Measurements from ENCODE around the gene RBM8A.

RBM8A gene

GRCh38 chr1:145891587-145892485, 35.4 kb downstream of the RBM8A start:
- Histone ChIP-seq H3K4me3 (ENCODE audit: low read depth, low read length) (peak overlapping the region; percentile 40), H3K4me1 (ENCODE audit: control insufficient read depth, insufficient read depth, low read length) (peaks cover 15% of the 10 kb centered on the region), H3K27me3 (ENCODE audit: control insufficient read depth, insufficient read depth, low read length) (no peaks in the 10 kb centered on the region; the same call in 1 of the 2 replicates), H3K36me3 (ENCODE audit: control insufficient read depth, insufficient read depth, low read length) (no peaks in the 10 kb centered on the region), H3K9me3 (ENCODE audit: control insufficient read depth, insufficient read depth, low read depth, low read length) (no peaks in the 10 kb centered on the region), H3K9ac (ENCODE audit: low read length) (peak overlapping the region; percentile 27), H3K27ac (ENCODE audit: low read depth, low read length) (no peak overlapping the region)

GRCh38 chr1:145891143-145891542, 36.1 kb downstream of the RBM8A start:
- H3K27ac ChIP-seq (ENCODE audit: low read depth, low read length), result no peak overlapping the region
- no peaks in the 10 kb centered on the region; the same call in 1 of the 2 replicates for H3K27me3 ChIP-seq (ENCODE audit: control insufficient read depth, insufficient read depth, low read length)
- no peak overlapping the region for H3K9ac ChIP-seq (ENCODE audit: low read length)
- no peak overlapping the region for H3K4me3 ChIP-seq (ENCODE audit: low read depth, low read length)
- H3K9me3 ChIP-seq (ENCODE audit: control insufficient read depth, insufficient read depth, low read depth, low read length), result no peaks in the 10 kb centered on the region
- peaks cover 15% of the 10 kb centered on the region for H3K4me1 ChIP-seq (ENCODE audit: control insufficient read depth, insufficient read depth, low read length)
- no peaks in the 10 kb centered on the region for H3K36me3 ChIP-seq (ENCODE audit: control insufficient read depth, insufficient read depth, low read length)

GRCh38 chr1:145889722-145890121, 37.6 kb downstream of the RBM8A start:
- Histone ChIP-seq H3K27me3 (ENCODE audit: control insufficient read depth, insufficient read depth, low read length) (peaks cover 9% of the 10 kb centered on the region), H3K9ac (ENCODE audit: low read length) (no peak overlapping the region), H3K9me3 (ENCODE audit: control insufficient read depth, insufficient read depth, low read depth, low read length) (no peaks in the 10 kb centered on the region), H3K36me3 (ENCODE audit: control insufficient read depth, insufficient read depth, low read length) (no peaks in the 10 kb centered on the region), H3K4me1 (ENCODE audit: control insufficient read depth, insufficient read depth, low read length) (peaks cover 15% of the 10 kb centered on the region), H3K27ac (ENCODE audit: low read depth, low read length) (no peak overlapping the region), H3K4me3 (ENCODE audit: low read depth, low read length) (no peak overlapping the region)

GRCh38 chr1:145887631-145888030, 39.7 kb downstream of the RBM8A start:
- Histone ChIP-seq H3K27ac (ENCODE audit: low read depth, low read length) (no peak overlapping the region), H3K9me3 (ENCODE audit: control insufficient read depth, insufficient read depth, low read depth, low read length) (no peaks in the 10 kb centered on the region), H3K4me1 (ENCODE audit: control insufficient read depth, insufficient read depth, low read length) (peaks cover 15% of the 10 kb centered on the region), H3K27me3 (ENCODE audit: control insufficient read depth, insufficient read depth, low read length) (peaks cover 27% of the 10 kb centered on the region), H3K36me3 (ENCODE audit: control insufficient read depth, insufficient read depth, low read length) (no peaks in the 10 kb centered on the region), H3K4me3 (ENCODE audit: low read depth, low read length) (no peak overlapping the region), H3K9ac (ENCODE audit: low read length) (no peak overlapping the region)

- Histone ChIP-seq H3K4me1 (ENCODE audit: control insufficient read depth, insufficient read depth, low read length) (peaks cover 10% of the 10 kb centered on the region), H3K27ac (ENCODE audit: low read depth, low read length) (no peak overlapping the region), H3K9me3 (ENCODE audit: control insufficient read depth, insufficient read depth, low read depth, low read length) (no peaks in the 10 kb centered on the region), H3K36me3 (ENCODE audit: control insufficient read depth, insufficient read depth, low read length) (no peaks in the 10 kb centered on the region), H3K9ac (ENCODE audit: low read length) (no peak overlapping the region), H3K4me3 (ENCODE audit: low read depth, low read length) (no peak overlapping the region; the same call in 1 of the 2 replicates), H3K27me3 (ENCODE audit: control insufficient read depth, insufficient read depth, low read length) (peaks cover 29% of the 10 kb centered on the region)
Observed at GRCh38 chr1:145886816-145887215, 40.5 kb downstream of the RBM8A start.

- no peaks in the 10 kb centered on the region for H3K36me3 ChIP-seq (ENCODE audit: control insufficient read depth, insufficient read depth, low read length)
- H3K9me3 ChIP-seq (ENCODE audit: control insufficient read depth, insufficient read depth, low read depth, low read length), result no peaks in the 10 kb centered on the region
- H3K4me1 ChIP-seq (ENCODE audit: control insufficient read depth, insufficient read depth, low read length), result peaks cover 6% of the 10 kb centered on the region; the same call in 1 of the 2 replicates
- H3K9ac ChIP-seq (ENCODE audit: low read length), result no peak overlapping the region
- H3K27ac ChIP-seq (ENCODE audit: low read depth, low read length), result no peak overlapping the region
- H3K4me3 ChIP-seq (ENCODE audit: low read depth, low read length), result peak overlapping the region; percentile 78
- peaks cover 29% of the 10 kb centered on the region for H3K27me3 ChIP-seq (ENCODE audit: control insufficient read depth, insufficient read depth, low read length)
Observed at GRCh38 chr1:145886390-145886789, 40.9 kb downstream of the RBM8A start.

GRCh38 chr1:145885738-145886287, 41.5 kb downstream of the RBM8A start, which contains the start of gene ANKRD35:
Gene ANKRD35 (minus strand): TSS chr1:145885866. CDS start chr1:145885758, 108 bp downstream.
- H3K4me3 ChIP-seq (ENCODE audit: low read depth, low read length), result peak within 1 kb of the TSS; percentile 78
- H3K9me3 ChIP-seq (ENCODE audit: control insufficient read depth, insufficient read depth, low read depth, low read length), result no peaks in the 10 kb centered on the region
- H3K9ac ChIP-seq (ENCODE audit: low read length), result no peak within 1 kb of the TSS
- H3K36me3 ChIP-seq (ENCODE audit: control insufficient read depth, insufficient read depth, low read length), result no peaks in the 10 kb centered on the region
- H3K4me1 ChIP-seq (ENCODE audit: control insufficient read depth, insufficient read depth, low read length), result 0 out of 2 replicates have a peak, but pooled peaks cover 5% of the 10 kb centered on the region
- H3K27ac ChIP-seq (ENCODE audit: low read depth, low read length), result no peak within 1 kb of the TSS
- H3K27me3 ChIP-seq (ENCODE audit: control insufficient read depth, insufficient read depth, low read length), result peaks cover 29% of the 10 kb centered on the region

GRCh38 chr1:145884675-145885074, 42.6 kb downstream of the RBM8A start:
- Histone ChIP-seq H3K9ac (ENCODE audit: low read length) (no peak overlapping the region), H3K4me1 (ENCODE audit: control insufficient read depth, insufficient read depth, low read length) (peaks cover 9% of the 10 kb centered on the region), H3K27me3 (ENCODE audit: control insufficient read depth, insufficient read depth, low read length) (peaks cover 29% of the 10 kb centered on the region), H3K36me3 (ENCODE audit: control insufficient read depth, insufficient read depth, low read length) (no peaks in the 10 kb centered on the region), H3K27ac (ENCODE audit: low read depth, low read length) (no peak overlapping the region), H3K4me3 (ENCODE audit: low read depth, low read length) (no peak overlapping the region), H3K9me3 (ENCODE audit: control insufficient read depth, insufficient read depth, low read depth, low read length) (no peaks in the 10 kb centered on the region)

- no peak overlapping the region for H3K9ac ChIP-seq (ENCODE audit: low read length)
- no peaks in the 10 kb centered on the region for H3K9me3 ChIP-seq (ENCODE audit: control insufficient read depth, insufficient read depth, low read depth, low read length)
- no peak overlapping the region for H3K27ac ChIP-seq (ENCODE audit: low read depth, low read length)
- H3K36me3 ChIP-seq (ENCODE audit: control insufficient read depth, insufficient read depth, low read length), result no peaks in the 10 kb centered on the region
- peaks cover 38% of the 10 kb centered on the region for H3K27me3 ChIP-seq (ENCODE audit: control insufficient read depth, insufficient read depth, low read length)
- H3K4me3 ChIP-seq (ENCODE audit: low read depth, low read length), result no peak overlapping the region
- H3K4me1 ChIP-seq (ENCODE audit: control insufficient read depth, insufficient read depth, low read length), result peaks cover 10% of the 10 kb centered on the region
Observed at GRCh38 chr1:145879775-145880174, 47.5 kb downstream of the RBM8A start.

- H3K27me3 ChIP-seq (ENCODE audit: control insufficient read depth, insufficient read depth, low read length), result peaks cover 38% of the 10 kb centered on the region
- H3K9me3 ChIP-seq (ENCODE audit: control insufficient read depth, insufficient read depth, low read depth, low read length), result no peaks in the 10 kb centered on the region
- H3K4me1 ChIP-seq (ENCODE audit: control insufficient read depth, insufficient read depth, low read length), result peaks cover 10% of the 10 kb centered on the region
- H3K36me3 ChIP-seq (ENCODE audit: control insufficient read depth, insufficient read depth, low read length), result no peaks in the 10 kb centered on the region
- no peak overlapping the region for H3K9ac ChIP-seq (ENCODE audit: low read length)
- H3K4me3 ChIP-seq (ENCODE audit: low read depth, low read length), result no peak overlapping the region
- H3K27ac ChIP-seq (ENCODE audit: low read depth, low read length), result no peak overlapping the region
Observed at GRCh38 chr1:145878724-145879123, 48.6 kb downstream of the RBM8A start.

GRCh38 chr1:145877923-145878486, 49.3 kb downstream of the RBM8A start:
- H3K36me3 ChIP-seq (ENCODE audit: control insufficient read depth, insufficient read depth, low read length), result no peaks in the 10 kb centered on the region
- no peaks in the 10 kb centered on the region for H3K9me3 ChIP-seq (ENCODE audit: control insufficient read depth, insufficient read depth, low read depth, low read length)
- no peak overlapping the region for H3K4me3 ChIP-seq (ENCODE audit: low read depth, low read length)
- peaks cover 39% of the 10 kb centered on the region for H3K27me3 ChIP-seq (ENCODE audit: control insufficient read depth, insufficient read depth, low read length)
- no peak overlapping the region for H3K27ac ChIP-seq (ENCODE audit: low read depth, low read length)
- H3K4me1 ChIP-seq (ENCODE audit: control insufficient read depth, insufficient read depth, low read length), result peaks cover 12% of the 10 kb centered on the region
- no peak overlapping the region for H3K9ac ChIP-seq (ENCODE audit: low read length)
